Colon (tissue), 2 donors: ENCODE results near the gene TMEM131.
A peak's percentile ranks its signal among the peaks of the same experiment; 100 is the strongest.

Source experiments
- FAIRE-seq: peaks from 2 replicates; lab custom pipeline; 2012; peaks lifted over from hg19 to GRCh38; lab: Jason Lieb, UNC
- donor health status: control.
- donor health status: control.

TMEM131 gene

DNA sequence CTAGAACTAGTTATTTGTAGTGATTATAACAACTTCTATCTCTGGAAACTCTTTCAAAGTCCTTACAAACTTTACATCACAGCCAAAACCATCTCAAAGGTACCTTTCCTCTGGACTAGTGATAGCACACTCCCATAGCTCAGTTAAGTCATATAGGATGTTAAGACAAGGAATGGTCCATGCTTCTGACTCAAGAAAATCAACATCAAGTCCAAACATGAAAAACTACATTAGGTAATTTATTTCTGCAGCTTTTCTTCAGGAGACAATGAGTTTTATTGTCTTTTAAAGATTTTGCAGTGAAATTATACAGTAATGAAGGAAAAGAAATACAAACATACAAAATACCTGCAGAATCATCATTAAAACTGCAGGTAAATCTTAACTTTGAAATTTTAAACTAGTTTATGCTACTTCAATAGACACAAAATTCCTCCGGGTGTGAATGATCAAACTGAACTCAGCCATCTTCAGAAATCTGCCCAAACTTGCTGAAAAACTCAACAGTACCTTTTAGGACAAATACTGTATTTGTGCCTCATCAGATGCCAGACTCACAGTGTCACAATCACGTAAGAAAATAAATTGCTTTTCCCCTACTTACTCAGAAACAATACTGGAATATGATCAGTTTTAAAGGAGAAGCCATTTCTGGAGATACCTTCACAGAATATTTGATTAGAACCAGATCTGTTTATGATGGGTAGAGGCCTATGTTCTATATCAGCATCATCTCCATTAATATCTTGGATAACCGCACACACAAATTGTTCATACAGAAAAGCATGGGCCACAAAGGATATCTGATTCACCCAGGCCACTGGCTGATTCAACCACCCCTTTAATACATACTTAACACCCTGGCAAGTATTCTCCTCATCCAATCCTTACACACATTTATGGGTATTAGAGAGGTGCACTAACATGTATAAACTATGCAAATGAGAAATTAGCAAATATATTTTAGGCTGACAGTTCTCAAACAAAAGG is 2.6 kb downstream of the TMEM131 start:
- no peak for FAIRE-seq

DNA sequence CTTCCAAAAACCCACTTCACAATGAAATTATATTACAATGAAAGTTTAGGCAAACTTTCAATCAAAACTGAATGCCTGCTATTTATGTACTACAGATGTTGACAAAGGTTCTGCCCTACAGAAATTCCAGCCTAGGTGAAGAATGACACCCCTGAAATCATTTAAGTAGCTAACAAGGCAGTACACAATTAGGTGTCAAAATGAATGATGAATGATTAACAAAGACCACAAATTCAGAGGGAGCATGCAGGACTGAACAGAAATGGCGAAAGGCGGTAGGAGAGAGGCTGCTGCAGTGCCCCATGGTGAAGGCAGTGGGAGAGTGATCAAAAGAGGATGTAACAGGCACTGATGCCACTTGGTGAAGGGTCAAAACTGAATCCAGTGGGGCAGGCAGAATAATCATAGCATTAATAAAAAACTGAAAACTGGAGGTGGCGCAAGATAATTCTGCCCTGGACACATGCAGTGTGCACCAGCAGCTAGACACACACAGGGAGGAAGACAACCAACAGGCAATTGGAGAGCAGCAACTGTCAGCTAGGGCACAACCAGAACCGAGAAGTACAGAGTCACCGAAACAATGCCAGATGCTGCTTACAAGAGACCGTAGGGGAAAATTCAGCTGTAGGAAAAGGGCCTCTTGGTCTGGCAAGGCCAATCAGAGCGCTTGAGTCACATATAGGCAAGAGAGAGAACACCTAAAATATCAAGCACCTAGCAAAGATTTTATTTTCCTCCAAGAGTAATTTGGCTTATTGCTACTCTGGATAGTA is 4.5 kb downstream of the TMEM131 start:
- FAIRE-seq, result no peak

DNA sequence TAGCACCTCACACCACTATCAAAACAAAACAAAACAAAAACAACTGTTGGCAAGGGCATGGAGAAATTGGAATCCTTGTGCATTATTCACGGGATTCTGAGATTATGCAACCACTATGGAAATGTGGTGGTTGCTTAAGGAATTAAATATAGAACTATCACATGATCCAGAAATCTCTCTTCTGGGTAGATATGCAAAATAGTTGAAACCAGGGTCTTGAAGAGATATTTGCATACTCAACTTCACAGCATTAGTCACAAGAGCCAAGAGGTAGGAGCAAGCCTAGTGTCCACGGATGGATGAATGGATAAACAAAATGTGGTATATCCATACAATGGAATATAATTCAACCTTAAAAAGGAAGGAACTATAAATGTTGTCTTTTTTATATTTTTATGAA is 7.0 kb downstream of the TMEM131 start:
- peak; percentile 51 for FAIRE-seq

DNA sequence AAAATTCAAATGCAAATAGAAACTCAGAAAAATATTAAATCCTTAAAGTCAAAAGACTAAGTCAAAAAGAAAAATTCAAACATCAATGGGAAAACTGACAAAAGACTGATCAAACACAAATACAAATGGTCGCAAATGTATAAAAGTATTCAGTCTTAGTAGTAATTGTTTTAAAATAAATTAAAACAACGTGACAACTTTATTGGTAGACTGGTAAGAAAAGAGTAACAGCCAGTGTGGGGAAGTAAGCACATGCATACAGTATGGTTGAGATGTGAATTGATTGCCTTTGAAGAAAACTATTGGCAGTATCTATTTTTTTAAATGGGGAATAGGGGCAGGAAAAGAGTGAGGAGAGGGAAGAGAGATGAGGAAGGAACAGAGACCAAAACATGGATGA is 9.8 kb downstream of the TMEM131 start:
- no peak for FAIRE-seq

DNA sequence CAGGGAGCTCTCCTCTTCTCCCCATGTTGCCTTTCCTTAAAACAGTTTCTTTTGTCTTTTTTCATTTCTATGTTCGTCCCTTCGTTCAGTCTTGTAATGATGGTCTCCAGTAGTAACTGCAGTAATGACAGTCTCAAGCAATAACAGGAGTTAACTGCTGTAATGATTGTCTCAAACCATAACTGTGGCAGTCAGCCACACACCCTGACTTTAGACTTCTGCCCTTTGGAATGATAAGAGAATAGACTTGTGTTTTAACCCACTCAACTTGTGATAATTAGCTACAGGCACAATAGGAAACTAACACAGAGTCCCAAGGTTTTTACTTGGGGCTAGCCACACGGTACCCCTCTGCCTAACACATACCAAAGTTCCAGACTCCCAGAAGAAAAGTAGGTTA is 12.1 kb downstream of the TMEM131 start:
- no peak for FAIRE-seq

DNA sequence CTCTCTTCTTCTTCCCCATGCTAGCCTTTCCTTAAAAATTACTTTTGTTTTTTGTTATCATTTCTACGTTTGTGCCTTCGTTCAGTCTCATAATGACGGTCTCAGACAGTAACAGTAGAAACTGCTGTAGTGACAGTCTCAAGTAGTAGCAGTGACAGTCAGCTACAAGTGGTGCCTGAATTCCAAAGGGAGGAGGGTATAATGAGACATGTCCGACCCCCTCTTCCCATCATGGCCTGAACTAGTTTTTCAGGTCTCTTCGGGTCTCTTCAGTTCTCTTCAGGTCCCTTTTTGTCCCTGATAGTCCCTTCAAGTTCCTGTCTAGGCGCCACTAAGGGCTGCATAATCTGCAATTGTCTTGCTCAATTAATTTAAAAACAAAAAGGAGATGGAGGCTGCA is 12.6 kb downstream of the TMEM131 start:
- no peak for FAIRE-seq

DNA sequence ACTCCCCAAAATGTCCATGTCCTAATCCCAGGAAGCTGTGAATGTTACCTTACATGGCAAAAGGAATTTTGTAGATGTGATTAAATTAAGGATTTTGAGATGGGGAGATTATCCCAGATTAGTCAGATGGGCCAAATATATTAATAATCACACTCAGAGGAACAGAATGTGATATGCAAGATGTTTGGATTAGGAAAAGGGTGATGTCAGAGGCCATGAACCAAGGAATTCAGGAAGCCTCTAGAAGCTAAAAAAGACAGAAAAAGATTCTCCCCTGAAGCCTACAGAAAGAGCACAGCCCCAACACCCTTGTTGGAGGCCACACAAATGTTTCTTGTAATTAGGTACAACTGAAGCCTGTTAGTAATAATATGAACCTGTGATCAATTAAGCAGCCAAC is 13.1 kb downstream of the TMEM131 start:
- FAIRE-seq, result no peak

DNA sequence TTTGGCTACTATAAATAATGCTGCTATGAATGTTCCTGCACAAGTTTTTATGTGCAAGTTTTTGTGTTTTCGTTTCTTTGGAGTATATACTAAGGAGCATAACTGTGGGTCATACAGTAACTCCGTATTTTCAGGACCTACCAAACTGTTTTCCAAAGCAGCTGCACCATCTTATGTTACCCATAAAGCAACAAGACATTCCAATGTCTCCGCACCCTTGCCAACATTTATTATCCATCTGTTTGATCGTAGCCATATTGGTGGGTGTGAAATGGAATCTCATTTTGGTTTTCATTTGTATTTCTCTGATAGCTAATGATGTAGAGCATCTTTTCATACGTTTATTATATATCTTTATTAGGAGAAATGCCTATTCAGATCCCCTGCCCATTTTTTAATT is 13.8 kb downstream of the TMEM131 start:
- no peak for FAIRE-seq

DNA sequence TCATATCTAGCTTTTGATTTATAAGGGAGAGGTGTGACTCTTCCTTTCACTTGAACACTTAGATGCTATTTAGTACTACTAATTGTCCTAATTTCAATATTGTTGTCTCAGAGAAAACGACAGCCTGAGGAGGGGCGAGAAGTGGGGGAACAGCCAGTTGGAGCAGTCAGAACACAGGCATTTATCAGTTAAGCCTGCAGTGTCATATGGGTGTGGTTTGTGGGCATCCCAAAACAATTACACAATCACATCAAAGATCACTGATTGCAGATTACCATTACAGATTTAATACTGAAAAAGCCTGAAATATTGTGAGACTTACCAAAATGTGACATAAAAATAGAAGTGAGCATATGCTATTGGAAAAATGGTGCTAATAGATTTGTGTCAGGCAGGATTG is 15.8 kb downstream of the TMEM131 start:
- no peak for FAIRE-seq

DNA sequence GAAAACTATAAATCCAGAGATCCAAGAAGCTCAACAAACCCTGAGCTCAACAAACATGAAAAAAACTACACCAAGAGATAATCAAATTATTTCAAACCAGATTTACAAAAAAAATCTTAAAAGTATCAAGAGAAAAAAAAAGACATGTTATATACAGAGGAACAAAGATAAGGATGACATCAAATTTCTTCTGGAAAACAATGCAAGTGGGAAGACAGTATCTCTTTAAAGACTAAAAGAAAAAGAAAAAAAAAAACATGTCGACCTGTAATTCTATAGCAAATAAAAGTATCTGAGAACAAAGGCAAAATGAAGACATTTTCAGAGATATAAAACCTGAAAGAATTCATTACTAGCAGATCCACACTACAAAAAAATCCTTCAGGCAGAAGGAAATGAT is 21.3 kb downstream of the TMEM131 start:
- peak; percentile 21 for FAIRE-seq

DNA sequence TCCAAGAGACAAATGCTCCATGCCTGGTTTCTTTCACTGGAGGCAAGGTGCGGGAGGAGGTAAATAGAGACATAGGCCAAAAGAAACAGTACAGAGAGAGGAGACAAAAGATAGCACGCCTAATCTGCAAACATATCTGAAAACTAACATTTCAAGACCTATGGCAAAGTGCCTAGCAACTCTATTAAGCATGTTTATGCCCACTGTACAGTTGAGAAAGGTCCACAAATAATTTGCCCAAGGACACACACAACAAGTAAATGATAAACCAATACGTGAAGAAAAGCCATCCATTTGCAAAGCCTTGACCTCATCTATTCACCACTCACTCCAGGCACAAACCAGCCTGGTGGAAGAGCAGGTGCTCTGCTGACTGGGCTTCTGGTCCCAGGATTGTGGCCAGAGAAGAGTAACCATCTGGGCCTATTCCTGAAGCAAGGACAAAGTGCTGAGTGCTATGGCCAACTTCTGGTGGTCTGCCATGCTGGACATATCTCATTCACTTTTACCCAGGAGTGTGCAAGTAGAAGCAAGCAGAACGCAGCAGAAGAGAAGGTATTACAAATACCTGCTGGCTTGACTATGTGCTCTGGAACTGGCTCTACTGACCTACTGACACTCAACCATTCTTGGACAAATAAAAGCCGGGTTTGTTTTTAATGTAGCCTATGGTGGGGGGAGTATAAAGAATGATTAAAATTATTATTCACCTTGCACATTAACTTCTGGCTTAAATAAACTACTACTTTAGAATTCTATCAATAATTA is 25.3 kb downstream of the TMEM131 start:
- no peak for FAIRE-seq

DNA sequence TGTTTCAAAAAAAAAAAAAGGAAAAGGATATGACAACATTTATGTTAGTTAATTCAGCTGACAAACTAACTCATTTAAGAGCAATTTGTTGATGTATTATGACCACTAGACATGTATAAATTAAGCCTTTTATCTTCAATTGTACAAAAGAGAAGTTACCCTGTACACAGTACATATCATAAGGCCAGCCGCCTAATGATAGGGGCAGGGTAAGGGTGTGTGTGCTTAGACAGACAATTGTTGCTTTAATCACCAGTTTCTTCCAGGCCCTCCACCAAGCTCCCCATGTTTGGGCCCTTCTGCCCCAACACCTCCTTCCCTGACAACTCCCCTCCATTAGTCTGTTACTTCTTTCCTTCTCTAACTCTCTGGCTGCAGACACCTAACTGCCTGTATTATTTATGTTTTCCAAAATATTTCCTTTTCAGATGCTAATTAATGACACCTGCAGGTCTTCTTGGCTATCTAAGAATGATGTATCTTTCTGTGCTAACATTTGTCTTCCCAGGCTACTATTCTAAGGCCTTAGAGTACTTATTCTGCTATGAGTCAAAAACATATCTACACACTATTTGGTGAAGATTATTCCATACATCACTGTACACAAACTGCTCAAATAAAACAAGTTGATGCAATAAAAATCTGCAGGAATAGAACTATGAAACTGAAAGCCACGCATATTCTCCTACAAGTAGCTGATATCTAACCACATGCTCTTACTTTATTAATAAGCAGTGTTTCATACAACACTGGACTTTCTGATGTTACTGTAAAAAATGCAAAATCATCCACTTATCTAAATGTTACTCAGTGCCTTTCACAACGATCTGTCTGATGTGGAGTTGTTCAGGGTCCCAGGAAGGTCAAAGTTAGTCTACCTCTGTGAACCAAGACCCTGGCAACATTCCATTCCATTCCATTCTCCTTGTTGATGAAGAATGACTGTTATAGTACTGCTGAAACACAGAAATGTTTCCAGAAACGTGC is 26.4 kb downstream of the TMEM131 start:
- FAIRE-seq, result no peak

DNA sequence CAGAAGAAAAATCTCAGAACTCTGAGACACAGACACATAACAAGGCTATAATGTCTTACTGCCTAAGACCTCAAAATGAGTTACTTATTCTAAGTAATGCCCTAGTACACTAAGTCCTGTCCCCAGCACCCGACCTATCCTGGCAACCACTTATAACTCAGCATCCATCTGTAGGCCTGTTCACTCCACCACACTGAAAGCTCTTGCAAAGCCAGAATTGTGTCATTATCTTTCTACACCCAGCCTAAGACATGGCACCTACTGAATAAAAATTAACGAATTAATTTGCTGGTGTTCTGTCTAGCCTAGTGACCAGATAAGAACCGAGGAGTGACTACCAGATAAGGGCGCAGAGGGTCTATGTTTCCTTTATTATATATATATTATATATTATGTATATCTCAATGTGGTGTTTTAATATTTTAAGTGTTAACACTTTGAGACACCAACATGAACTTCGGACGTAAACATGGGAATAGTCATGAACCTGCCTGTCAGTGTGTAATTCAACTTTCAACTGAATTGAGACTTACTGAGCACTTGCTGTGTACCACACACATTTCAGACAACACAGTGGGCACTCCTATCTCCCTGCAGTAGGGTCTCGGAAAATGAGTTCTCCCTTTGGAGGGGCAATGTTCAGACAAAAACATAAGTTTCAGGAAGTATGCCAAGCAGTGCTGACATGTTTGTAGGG is 27.7 kb downstream of the TMEM131 start:
- no peak for FAIRE-seq

DNA sequence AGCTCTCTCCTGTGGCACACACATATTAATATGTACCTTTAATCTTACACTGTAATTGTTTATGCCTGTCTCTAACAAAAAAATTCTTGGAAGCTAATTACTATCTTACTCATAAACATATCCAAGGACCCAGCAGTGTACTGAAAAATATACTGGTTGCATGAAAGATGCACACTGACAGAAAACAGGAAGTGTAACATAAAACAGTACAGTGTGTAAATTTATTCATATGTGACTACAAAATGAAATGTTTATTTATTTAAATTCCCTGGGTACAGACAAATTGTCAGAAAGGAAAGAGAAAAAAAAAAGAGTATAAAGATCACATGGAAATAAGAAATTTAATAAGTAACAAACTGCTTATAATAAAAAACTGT is 28.5 kb downstream of the TMEM131 start:
- no peak for FAIRE-seq

DNA sequence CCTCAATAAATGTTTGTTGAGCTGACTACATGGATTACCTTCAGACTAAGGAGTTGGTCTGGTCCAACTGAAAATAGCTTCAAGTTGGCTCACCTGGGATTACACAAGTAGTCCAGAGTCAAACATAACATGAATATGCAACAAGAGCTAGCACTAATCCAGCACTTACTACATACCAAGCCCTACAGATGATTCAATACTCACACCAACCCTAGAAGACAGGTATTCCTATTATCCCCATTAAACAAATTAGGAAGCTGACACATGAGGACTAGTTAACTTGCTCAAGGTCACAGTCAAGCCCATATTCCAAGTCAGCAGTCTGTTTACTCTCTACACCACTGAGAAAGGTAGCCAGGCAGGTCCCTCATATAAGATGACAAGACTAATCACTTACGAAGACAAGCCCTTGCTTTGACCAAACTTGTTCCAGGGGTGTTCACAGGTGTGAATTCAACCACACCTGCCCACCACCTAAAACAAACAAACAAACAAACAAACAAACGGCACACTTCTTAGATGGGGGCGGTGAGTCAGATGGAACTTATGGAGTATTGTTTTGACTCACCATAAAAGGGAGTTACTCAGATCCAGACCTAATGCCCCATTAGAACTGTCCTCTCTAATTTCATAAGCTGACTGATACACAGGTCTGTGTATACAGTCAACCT is 29.1 kb downstream of the TMEM131 start:
- FAIRE-seq, result no peak

DNA sequence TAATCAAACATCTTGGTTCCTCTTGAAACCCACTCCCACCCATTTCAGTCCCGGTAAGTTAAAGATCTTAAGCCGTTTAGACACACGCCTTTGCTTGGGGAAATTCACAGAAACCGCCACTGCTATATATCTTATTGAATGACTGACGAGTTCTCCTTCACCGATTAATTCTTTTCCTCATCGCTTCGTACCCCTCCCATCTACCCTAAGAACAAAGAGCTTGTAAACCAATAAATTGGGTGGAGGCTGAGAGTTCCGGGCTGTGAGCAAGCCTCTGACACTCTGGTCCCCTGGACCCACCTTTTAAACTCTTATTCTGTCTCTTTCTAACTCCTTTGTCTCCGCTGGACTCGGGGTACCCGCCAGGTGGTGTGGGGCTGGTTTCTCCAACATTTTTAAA is 30.6 kb downstream of the TMEM131 start:
- FAIRE-seq, result no peak

DNA sequence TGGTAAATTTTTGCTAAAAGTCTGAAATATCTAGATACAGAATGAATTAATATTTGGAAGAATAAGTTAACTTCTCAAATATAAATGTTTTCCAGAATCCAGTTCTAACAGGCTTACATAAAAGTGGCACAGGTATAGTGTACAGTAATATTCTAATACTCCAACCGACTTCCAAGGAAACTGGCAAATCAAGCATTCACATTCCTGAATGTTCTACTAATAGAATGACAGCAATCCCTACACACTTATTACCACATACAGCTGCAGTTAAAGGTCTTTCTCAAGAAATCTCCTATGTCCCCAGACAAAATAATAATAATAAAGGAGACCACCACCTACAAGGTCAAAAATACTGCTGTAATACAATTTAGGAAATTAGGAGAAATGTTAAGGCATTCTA is 31.9 kb downstream of the TMEM131 start:
- FAIRE-seq, result no peak

DNA sequence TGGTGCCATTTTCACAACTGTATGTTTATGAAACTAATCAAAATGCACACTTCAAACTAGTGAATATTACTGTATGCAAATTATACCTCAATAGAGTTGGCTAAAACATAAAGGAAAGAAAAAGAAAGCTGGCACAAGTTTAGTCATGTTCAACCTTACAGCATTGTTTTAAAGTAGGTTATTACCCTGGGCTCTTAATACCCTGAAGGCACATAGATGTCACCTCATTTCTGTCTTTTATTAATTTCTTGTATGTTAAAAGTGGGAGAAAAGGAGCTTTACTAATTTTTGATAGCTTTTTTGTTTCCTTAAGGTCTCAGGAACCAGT is 32.7 kb downstream of the TMEM131 start:
- FAIRE-seq, result no peak

DNA sequence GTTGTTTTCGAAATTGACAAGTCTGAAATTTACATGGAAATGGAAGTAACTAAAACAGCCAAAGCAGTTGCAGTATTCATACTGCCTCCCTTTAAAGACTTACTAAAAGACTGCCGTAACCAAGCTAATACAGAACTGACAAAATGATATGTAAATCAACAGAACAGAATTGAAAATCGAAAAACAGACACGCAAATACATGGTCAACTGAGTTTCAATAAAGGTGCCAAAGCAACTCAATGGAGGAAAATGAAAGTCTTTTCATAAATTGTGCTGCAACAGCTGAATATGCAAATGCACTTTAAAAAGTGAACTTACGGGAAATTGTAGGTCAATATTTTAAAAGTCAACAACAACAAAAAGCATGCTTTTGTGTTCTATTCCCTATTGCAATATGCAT is 34.2 kb downstream of the TMEM131 start:
- no peak for FAIRE-seq

DNA sequence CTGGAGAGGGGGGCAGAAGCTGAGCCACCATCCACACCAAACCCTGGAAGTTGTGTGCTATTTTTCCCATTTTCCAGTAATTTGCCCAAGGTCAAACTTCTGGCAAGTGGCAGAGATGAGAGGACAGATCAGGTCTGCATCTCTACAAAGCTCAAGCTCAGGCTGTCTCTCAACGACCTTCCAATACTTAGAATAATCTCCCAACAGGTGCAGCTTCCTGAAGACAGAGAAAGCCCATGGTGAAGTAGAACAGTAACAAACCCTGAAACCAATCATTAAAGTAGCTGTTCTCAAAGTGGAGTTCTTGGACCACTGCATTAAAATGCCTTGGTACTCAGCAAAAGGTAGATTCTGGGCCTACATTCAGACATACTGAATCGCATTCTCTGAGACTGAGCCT is 37.6 kb downstream of the TMEM131 start:
- no peak for FAIRE-seq
